Measurements from ENCODE around the gene NRAP. TPM values are rescaled to one million over a fixed set of nuclear protein-coding genes. Genes with fewer than 3 reads are reported as not detected.

Gene NRAP
- polyA plus RNA-seq, 1 of the 3 experiments (the other 2 are of a cell fraction), result not detected

- H3K4me1 ChIP-seq (ENCODE audit: control insufficient read depth in 1 of 2, insufficient read depth in 2 of 2, low read depth in 1 of 2, low read length in 1 of 2), result no peaks in the 10 kb centered on the region
- TF ChIP-seq USF2 (IDR thresholded peaks at IDR 0.05; ENCODE audit: borderline replicate concordance, low read depth, low read length) (no peak), REST (IDR thresholded peaks at IDR 0.05; ENCODE audit: low read depth, low read length) (no peak), RAD21 (IDR thresholded peaks at IDR 0.05; ENCODE audit: low read length) (no peak), NRF1 (IDR thresholded peaks at IDR 0.05; ENCODE audit: low read depth, low read length) (no peak), GABPA (IDR thresholded peaks at IDR 0.05; ENCODE audit: low read depth) (no peak), EZH2phosphoT487 (IDR thresholded peaks at IDR 0.05; ENCODE audit: borderline replicate concordance, low read depth) (no peak), YY1 (IDR thresholded peaks at IDR 0.05; ENCODE audit: low read depth) (no peak), POLR2AphosphoS5 (IDR thresholded peaks at IDR 0.05; ENCODE audit: low read depth, low read length) (no peak), RXRA (IDR thresholded peaks at IDR 0.05; ENCODE audit: borderline replicate concordance, low read depth) (no peak), CHD2 (IDR thresholded peaks at IDR 0.05; ENCODE audit: low read length, partially characterized antibody) (no peak), TCF12 (IDR thresholded peaks at IDR 0.05) (no peak), GATA2 (CRISPR knock-in tag; IDR thresholded peaks at IDR 0.05) (no peak), EP300 (IDR thresholded peaks at IDR 0.05; ENCODE audit: borderline replicate concordance in 1 of 2, low read depth in 1 of 2, low read length in 1 of 2) (no peak)
- H3K79me2 ChIP-seq (ENCODE audit: insufficient read depth), result no peaks in the 10 kb centered on the region
- no peak overlapping the region for H3K4me3 ChIP-seq (ENCODE audit: low read depth in 2 of 2, low read length in 1 of 2)
- H3K9me2 ChIP-seq, result no peaks in the 10 kb centered on the region
- no peak overlapping the region for H3K9ac ChIP-seq
- no peak overlapping the region for H3K4me2 ChIP-seq
- no peaks in the 10 kb centered on the region for H3K36me3 ChIP-seq (replicated peaks in 1 of 2; ENCODE audit: control insufficient read depth in 1 of 2, insufficient read depth in 2 of 2, low read length in 1 of 2)
- H2AFZ ChIP-seq (ENCODE audit: low read depth), result no peak overlapping the region
- no peak for DNase-seq
- no peak overlapping the region for H3K27ac ChIP-seq (ENCODE audit: low read depth in 2 of 2, low read length in 1 of 2)
- CTCF ChIA-PET, result interaction anchor here (1.6 kb wide), 1 partner anchor 31 kb away, joined by 5 read pairs; no protein-coding TSS in a partner anchor
- H3F3A ChIP-seq (replicated peaks; ENCODE audit: insufficient read depth), result no peaks in the 10 kb centered on the region
- no peaks in the 10 kb centered on the region for H4K20me1 ChIP-seq (ENCODE audit: insufficient read depth)
- 59% methylated on average over 13 of the region's 13 CpGs for WGBS (ENCODE audit: low lambda C conversion rate)
- POLR2A ChIA-PET, result no interaction called here
- H3K27me3 ChIP-seq (ENCODE audit: insufficient read depth), result peaks cover 5% of the 10 kb centered on the region; the same call in 1 of the 2 replicates
- H3K9me3 ChIP-seq, result no peaks in the 10 kb centered on the region
Measured at GRCh38 chr10:113594652-113595051, 69.2 kb downstream of the NRAP start.

- Histone ChIP-seq H2AFZ (ENCODE audit: low read depth) (no peak overlapping the region), H3K27ac (ENCODE audit: low read depth in 2 of 2, low read length in 1 of 2) (no peak overlapping the region), H3K4me2 (no peak overlapping the region), H3K27me3 (ENCODE audit: insufficient read depth) (peaks cover 5% of the 10 kb centered on the region; the same call in 1 of the 2 replicates), H3K79me2 (ENCODE audit: insufficient read depth) (no peaks in the 10 kb centered on the region), H3K9me2 (no peaks in the 10 kb centered on the region), H3K4me3 (ENCODE audit: low read depth in 2 of 2, low read length in 1 of 2) (no peak overlapping the region), H3K9me3 (no peaks in the 10 kb centered on the region), H4K20me1 (ENCODE audit: insufficient read depth) (no peaks in the 10 kb centered on the region), H3K9ac (no peak overlapping the region), H3K4me1 (ENCODE audit: control insufficient read depth in 1 of 2, insufficient read depth in 2 of 2, low read depth in 1 of 2, low read length in 1 of 2) (no peaks in the 10 kb centered on the region), H3F3A (replicated peaks; ENCODE audit: insufficient read depth) (no peaks in the 10 kb centered on the region), H3K36me3 (replicated peaks in 1 of 2; ENCODE audit: control insufficient read depth in 1 of 2, insufficient read depth in 2 of 2, low read length in 1 of 2) (no peaks in the 10 kb centered on the region)
- WGBS (ENCODE audit: low lambda C conversion rate), result 61% methylated on average over 4 of the region's 8 CpGs
- ChIA-PET CTCF (no interaction called here), POLR2A (no interaction called here)
- TF ChIP-seq JUND (IDR thresholded peaks at IDR 0.05), result no peak
- TF ChIP-seq USF1 (IDR thresholded peaks at IDR 0.05; ENCODE audit: borderline replicate concordance, low read depth), result no peak
- no peak for TF ChIP-seq RFX5 (IDR thresholded peaks at IDR 0.05; ENCODE audit: low read length)
- no peak for DNase-seq
Measured at GRCh38 chr10:113592380-113592779, 71.5 kb downstream of the NRAP start.
